Raji (cell line): ENCODE results near the gene CARMIL1.

ENCODE experiments used
- POLR2A ChIP-seq: IDR thresholded peaks from 2 replicates; pipeline ENCODE4 v1.6.1; 2011; ENCODE audit warnings: low read depth, low read length, control low read depth; ENCODE audit not compliant: insufficient read depth

Gene CARMIL1

GRCh38 chr6:25472906-25473305 lies 193.7 kb downstream of the CARMIL1 start:
- no peak for TF ChIP-seq POLR2A

GRCh38 chr6:25473447-25473846 lies 194.3 kb downstream of the CARMIL1 start:
- no peak for TF ChIP-seq POLR2A

- no peak for TF ChIP-seq POLR2A
Measured at GRCh38 chr6:25476126-25476525, 197.0 kb downstream of the CARMIL1 start.

GRCh38 chr6:25477006-25477590 lies 197.9 kb downstream of the CARMIL1 start:
- no peak for TF ChIP-seq POLR2A

- no peak for TF ChIP-seq POLR2A
Measured at GRCh38 chr6:25478973-25479372, 199.8 kb downstream of the CARMIL1 start.

GRCh38 chr6:25481267-25481666 lies 202.1 kb downstream of the CARMIL1 start:
- TF ChIP-seq POLR2A: no peak

- TF ChIP-seq POLR2A: no peak
Measured at GRCh38 chr6:25482996-25483395, 203.8 kb downstream of the CARMIL1 start.

- TF ChIP-seq POLR2A: no peak
Measured at GRCh38 chr6:25483943-25484342, 204.8 kb downstream of the CARMIL1 start.

GRCh38 chr6:25484900-25485299 lies 205.7 kb downstream of the CARMIL1 start:
- TF ChIP-seq POLR2A: no peak

GRCh38 chr6:25485821-25486534 lies 206.8 kb downstream of the CARMIL1 start:
- no peak for TF ChIP-seq POLR2A

GRCh38 chr6:25486550-25486949 lies 207.4 kb downstream of the CARMIL1 start:
- TF ChIP-seq POLR2A: no peak

GRCh38 chr6:25487012-25487411 lies 207.8 kb downstream of the CARMIL1 start:
- TF ChIP-seq POLR2A: no peak

- no peak for TF ChIP-seq POLR2A
Measured at GRCh38 chr6:25488156-25488555, 209.0 kb downstream of the CARMIL1 start.

GRCh38 chr6:25489399-25489798 lies 210.2 kb downstream of the CARMIL1 start:
- no peak for TF ChIP-seq POLR2A

- no peak for TF ChIP-seq POLR2A
Measured at GRCh38 chr6:25490018-25490801, 211.0 kb downstream of the CARMIL1 start.

- no peak for TF ChIP-seq POLR2A
Measured at GRCh38 chr6:25492951-25493350, 213.8 kb downstream of the CARMIL1 start.
